ENCODE results near the gene LENG8.
"Not testable (repeated sequence)": the region's sequence is repeated elsewhere in the genome, so short reads cannot be mapped to it uniquely, and the experiment has no call there.

Gene LENG8

GRCh38 chr19:54462655-54463530 is 13.9 kb downstream of the LENG8 start:
- DNase-seq: peak; percentile 59

- DNase-seq: peak; percentile 98
Measured at GRCh38 chr19:54463531-54464043, 14.6 kb downstream of the LENG8 start, which contains the start of gene LENG9. TSS of gene LENG9 (minus strand) at chr19:54463778. CDS start at chr19:54463526, 252 bp downstream.

GRCh38 chr19:54464044-54464629 is 15.1 kb downstream of the LENG8 start:
- DNase-seq: peak; percentile 76

- DNase-seq: peak; percentile 89
Measured at GRCh38 chr19:54464630-54465425, 15.8 kb downstream of the LENG8 start.

- DNase-seq: no peak
Measured at GRCh38 chr19:54465426-54466109, 16.6 kb downstream of the LENG8 start.

- not testable (repeated sequence) for DNase-seq
Measured at GRCh38 chr19:54466110-54466480, 17.1 kb downstream of the LENG8 start.

GRCh38 chr19:54469496-54469934 is 20.5 kb downstream of the LENG8 start:
- DNase-seq: no peak

GRCh38 chr19:54470276-54470887 is 21.4 kb downstream of the LENG8 start:
- no peak for DNase-seq

- no peak for DNase-seq
Measured at GRCh38 chr19:54470991-54471782, 22.2 kb downstream of the LENG8 start.

GRCh38 chr19:54473071-54473891 is 24.3 kb downstream of the LENG8 start, which contains the start of gene CDC42EP5:
TSS of gene CDC42EP5 (minus strand) at chr19:54473296. CDS start at chr19:54465547, 7,749 bp downstream.
- peak; percentile 63 for DNase-seq

GRCh38 chr19:54473892-54474372 is 24.9 kb downstream of the LENG8 start:
- no peak for DNase-seq

- DNase-seq: no peak
Measured at GRCh38 chr19:54475706-54476105, 26.7 kb downstream of the LENG8 start.

GRCh38 chr19:54477650-54478049 is 28.7 kb downstream of the LENG8 start:
- DNase-seq: no peak

- DNase-seq: peak; percentile 23
Measured at GRCh38 chr19:54478677-54479266, 29.8 kb downstream of the LENG8 start.

- DNase-seq: no peak
Measured at GRCh38 chr19:54480051-54480450, 31.1 kb downstream of the LENG8 start.

GRCh38 chr19:54481326-54481930 is 32.4 kb downstream of the LENG8 start:
- peak; percentile 42 for DNase-seq

- DNase-seq: no peak
Measured at GRCh38 chr19:54482889-54483288, 33.9 kb downstream of the LENG8 start.

GRCh38 chr19:54484451-54484850 is 35.5 kb downstream of the LENG8 start:
- DNase-seq: no peak

GRCh38 chr19:54485851-54486250 is 36.9 kb downstream of the LENG8 start:
- DNase-seq: no peak

Data from HCEC 1CT (cell line).